Cardiac muscle cell (in vitro differentiated cells and primary cell): ENCODE results near the gene CPNE9. TPM values are rescaled to one million over a fixed set of nuclear protein-coding genes. Genes with fewer than 3 reads are reported as not detected.

Experiments
- DNase-seq, 2 donors: peaks; one replicate each; pipeline versions ENCODE4 v3.0.0 to v3.0.0-alpha.2; 2010 to 2017; ENCODE audit warnings: low read depth in 1 of 2, low spot score in 1 of 2
- H3K27ac ChIP-seq: fragments of 200-600 bp; sonication (generic); 2 replicates; pipeline ENCODE4 v1.5.1; 2016
- H3K27me3 ChIP-seq: fragments of 200-600 bp; sonication (generic); 2 replicates; pipeline ENCODE4 v1.6.0; 2016; ENCODE audit warnings: control low read depth
- H3K36me3 ChIP-seq: fragments of 200-600 bp; sonication (generic); 2 replicates; pipeline ENCODE4 v1.5.1; 2016; ENCODE audit warnings: control low read depth
- H3K4me1 ChIP-seq: fragments of 200-600 bp; sonication (generic); 2 replicates; pipeline ENCODE4 v1.8.1; 2017; ENCODE audit warnings: low read depth, mild to moderate bottlenecking, mixed run types
- H3K4me3 ChIP-seq: fragments of 200-600 bp; sonication (generic); 2 replicates; pipeline ENCODE4 v1.5.1; 2016; ENCODE audit warnings: mild to moderate bottlenecking
- H3K9me3 ChIP-seq: fragments of 200-600 bp; sonication (generic); 2 replicates; pipeline ENCODE4 v1.5.1; 2017; ENCODE audit warnings: low read depth, mild to moderate bottlenecking, control low read depth
- CTCF ChIP-seq: IDR thresholded peaks from 2 replicates; pipeline ENCODE4 v1.5.1; 2012; ENCODE audit warnings: low read depth, mild to moderate bottlenecking, low read length
- polyA plus RNA-seq: library from polyadenylated mRNA; unstranded; fragments of >200 nt; fragmentation: Nextera tagmentation; extraction: Ambion mirVana; gene quantifications from 2 replicates; pipeline ENCODE4 v1.2.1, GENCODE V29; 2016
- total RNA-seq: library from RNA; depleted of rRNA; stranded (reverse); fragments of >200 nt; gene quantifications from 2 replicates; pipeline ENCODE4 v1.2.3, GENCODE V29; 2016

The CPNE9 gene
- total and polyA plus RNA-seq, 2 experiments from 2014 or later: 0.06 TPM; not detected in 1

DNA sequence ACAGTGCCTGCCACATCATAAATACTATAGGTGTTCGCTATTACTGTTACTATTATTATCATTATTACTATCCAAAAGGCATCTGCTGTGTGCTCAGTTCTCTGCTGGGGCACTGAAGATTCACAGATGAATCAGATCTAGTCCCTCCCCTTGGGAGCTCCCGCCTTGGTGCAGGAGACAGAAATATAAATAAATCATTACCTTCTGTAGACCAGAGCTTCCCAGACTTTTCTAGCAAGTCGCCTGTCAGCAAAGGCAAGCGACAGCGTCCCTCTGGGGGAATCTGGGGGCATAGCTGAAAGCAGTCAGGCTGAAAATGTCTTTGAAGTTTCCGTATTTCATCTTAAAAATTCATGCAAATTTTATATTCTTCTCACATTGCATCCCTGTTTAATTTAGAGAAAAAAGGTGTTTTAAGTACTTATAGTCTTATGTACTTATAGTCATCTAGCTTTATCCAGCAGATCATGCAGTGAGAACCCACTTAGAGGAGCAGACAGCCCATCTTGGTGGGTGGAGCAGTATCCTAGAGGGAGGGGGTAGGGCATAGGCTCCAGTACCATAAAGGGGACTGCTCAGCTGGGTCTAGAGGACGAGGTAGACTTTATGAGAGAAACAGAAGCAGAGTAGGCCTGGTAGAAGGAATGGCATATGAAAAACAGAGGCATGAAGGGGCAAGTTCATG lies 17.5 kb downstream of the CPNE9 start:
- H3K27ac ChIP-seq: no peak overlapping the region
- no peaks in the 10 kb centered on the region for H3K27me3 ChIP-seq
- H3K9me3 ChIP-seq: no peaks in the 10 kb centered on the region

DNA sequence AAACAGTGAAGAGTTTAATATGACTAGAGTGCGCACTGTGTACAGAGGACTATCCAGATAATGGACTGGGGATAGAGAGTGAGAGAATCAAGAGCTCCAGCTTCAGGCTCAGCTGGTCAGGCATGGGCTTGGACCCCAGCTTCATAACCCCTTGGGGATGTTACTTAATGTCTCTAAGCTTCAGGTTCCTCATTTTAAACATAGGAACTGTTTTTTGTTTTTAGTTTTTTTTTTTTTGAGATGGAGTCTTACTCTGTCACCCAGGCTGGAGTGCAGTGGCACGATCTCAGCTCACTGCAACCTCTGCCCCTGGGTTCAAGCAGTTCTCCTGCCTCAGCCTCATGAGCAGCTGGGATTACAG lies 18.0 kb downstream of the CPNE9 start:
- no peak overlapping the region for H3K27ac ChIP-seq
- H3K4me3 ChIP-seq: no peak overlapping the region
- H3K27me3 ChIP-seq: no peaks in the 10 kb centered on the region
- TF ChIP-seq CTCF: no peak
- H3K36me3 ChIP-seq: no peaks in the 10 kb centered on the region
- H3K9me3 ChIP-seq: no peaks in the 10 kb centered on the region
- no peaks in the 10 kb centered on the region for H3K4me1 ChIP-seq
- no peak for DNase-seq

More for the DNA sequence above, 17.5 kb downstream of the CPNE9 start:
- DNase-seq: no peak
- Histone ChIP-seq H3K4me3 (no peak overlapping the region), H3K4me1 (no peaks in the 10 kb centered on the region), H3K36me3 (no peaks in the 10 kb centered on the region)
- no peak for TF ChIP-seq CTCF

GRCh38 chr3:9725775-9726515 lies 22.3 kb downstream of the CPNE9 start:
- Histone ChIP-seq H3K4me1 (no peaks in the 10 kb centered on the region), H3K27me3 (no peaks in the 10 kb centered on the region), H3K27ac (no peak overlapping the region), H3K36me3 (no peaks in the 10 kb centered on the region), H3K9me3 (no peaks in the 10 kb centered on the region), H3K4me3 (no peak overlapping the region)
- DNase-seq: no peak
- no peak for TF ChIP-seq CTCF

DNA sequence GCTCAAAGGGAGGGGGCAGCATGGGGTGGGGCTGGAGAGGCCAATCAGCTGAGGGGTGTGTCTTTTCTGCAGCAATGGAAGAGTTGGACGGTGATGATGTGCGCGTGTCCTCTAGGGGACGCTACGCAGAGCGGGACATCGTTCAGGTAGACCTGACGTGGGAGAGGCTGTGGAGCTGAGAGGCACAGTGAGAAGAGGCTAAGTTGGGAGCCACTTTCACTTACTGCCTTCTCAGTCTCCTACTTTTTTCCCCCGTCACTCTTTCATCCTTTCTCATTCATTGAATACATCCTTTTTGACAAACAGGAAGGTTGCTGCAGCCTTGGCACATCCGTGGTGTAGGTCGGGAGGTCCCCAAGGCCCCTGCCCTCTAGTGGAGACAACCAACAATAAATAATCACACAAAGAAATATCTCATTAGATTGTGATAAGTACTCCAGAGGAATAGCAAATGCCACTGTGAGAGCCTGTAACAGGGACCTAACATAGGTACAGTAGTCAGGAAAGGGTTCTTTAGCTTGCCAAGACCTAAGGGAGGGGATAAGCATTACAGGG lies 23.5 kb downstream of the CPNE9 start:
- H3K36me3 ChIP-seq: no peaks in the 10 kb centered on the region
- no peak for DNase-seq
- peak; percentile 41 for TF ChIP-seq CTCF
- H3K4me3 ChIP-seq: no peak overlapping the region
- no peaks in the 10 kb centered on the region for H3K27me3 ChIP-seq
- no peaks in the 10 kb centered on the region for H3K9me3 ChIP-seq
- no peak overlapping the region for H3K27ac ChIP-seq
- H3K4me1 ChIP-seq: no peaks in the 10 kb centered on the region

GRCh38 chr3:9727743-9728142 lies 24.1 kb downstream of the CPNE9 start:
- Histone ChIP-seq H3K9me3 (no peaks in the 10 kb centered on the region), H3K4me3 (no peak overlapping the region), H3K27ac (no peak overlapping the region), H3K4me1 (peaks cover 4% of the 10 kb centered on the region), H3K27me3 (no peaks in the 10 kb centered on the region), H3K36me3 (no peaks in the 10 kb centered on the region)
- peak in 1 of 2 donors; percentile 67 for DNase-seq
- TF ChIP-seq CTCF: no peak
